ENCODE results near the gene SYN1. TPM values are rescaled to one million over a fixed set of nuclear protein-coding genes. Genes with fewer than 3 reads are reported as not detected.
"Not testable (repeated sequence)": the region's sequence is repeated elsewhere in the genome, so short reads cannot be mapped to it uniquely, and the experiment has no call there.

The SYN1 gene
- total RNA-seq: under 1 TPM; 0.16 to 0.41 (median 0.39) TPM

DNA sequence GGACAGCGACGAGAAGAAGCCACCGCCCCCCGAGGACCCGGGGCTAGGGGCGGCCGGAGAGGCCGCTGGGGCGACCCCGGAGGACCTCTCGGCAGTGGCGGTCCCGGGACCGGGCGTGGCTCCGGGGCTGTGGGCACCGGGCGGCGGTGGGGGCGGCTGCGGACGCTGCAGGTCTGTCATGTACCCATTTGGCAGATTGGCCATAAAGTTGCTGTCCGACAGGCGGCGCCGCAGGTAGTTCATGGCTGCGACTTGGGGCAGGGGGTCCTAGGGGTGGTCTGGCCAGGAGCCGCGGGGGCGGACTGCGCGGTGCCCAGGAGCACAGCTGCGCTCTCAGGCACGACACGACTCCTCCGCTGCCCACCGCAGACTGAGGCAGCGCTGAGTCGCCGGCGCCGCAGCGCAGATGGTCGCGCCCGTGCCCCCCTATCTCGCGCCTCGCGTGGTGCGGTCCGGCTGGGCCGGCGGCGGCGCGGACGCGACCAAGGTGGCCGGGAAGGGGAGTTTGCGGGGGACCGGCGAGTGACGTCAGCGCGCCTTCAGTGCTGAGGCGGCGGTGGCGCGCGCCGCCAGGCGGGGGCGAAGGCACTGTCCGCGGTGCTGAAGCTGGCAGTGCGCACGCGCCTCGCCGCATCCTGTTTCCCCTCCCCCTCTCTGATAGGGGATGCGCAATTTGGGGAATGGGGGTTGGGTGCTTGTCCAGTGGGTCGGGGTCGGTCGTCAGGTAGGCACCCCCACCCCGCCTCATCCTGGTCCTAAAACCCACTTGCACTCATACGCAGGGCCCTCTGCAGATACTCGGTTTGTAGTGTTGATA is at the start of gene SYN1:
TSS of gene SYN1 (minus strand) at position 372 of the 817 bp plus-strand sequence. CDS start at position 243, 129 bp downstream.
- intact Hi-C loops (cut with DNase I; ENCODE audit: low total_unique reads) (no loop called here), in situ Hi-C loops (cut with MboI; ENCODE audit: low pct_ligation_motif_present in 1 of 4, low pct_unique_long_range_greater_than_20kb in 1 of 4, low sequenced_read_pairs in 3 of 4) (no loop called here)
- H3K36me3 ChIP-seq: no peaks in the 10 kb centered on the region
- peak within 1 kb of the TSS in 2 of 4 donors; percentile 6 to 43 for H3K4me3 ChIP-seq
- no peak for TF ChIP-seq EP300 (IDR thresholded peaks at IDR 0.05; ENCODE audit: low read depth)
- TF ChIP-seq, protein P1, sequence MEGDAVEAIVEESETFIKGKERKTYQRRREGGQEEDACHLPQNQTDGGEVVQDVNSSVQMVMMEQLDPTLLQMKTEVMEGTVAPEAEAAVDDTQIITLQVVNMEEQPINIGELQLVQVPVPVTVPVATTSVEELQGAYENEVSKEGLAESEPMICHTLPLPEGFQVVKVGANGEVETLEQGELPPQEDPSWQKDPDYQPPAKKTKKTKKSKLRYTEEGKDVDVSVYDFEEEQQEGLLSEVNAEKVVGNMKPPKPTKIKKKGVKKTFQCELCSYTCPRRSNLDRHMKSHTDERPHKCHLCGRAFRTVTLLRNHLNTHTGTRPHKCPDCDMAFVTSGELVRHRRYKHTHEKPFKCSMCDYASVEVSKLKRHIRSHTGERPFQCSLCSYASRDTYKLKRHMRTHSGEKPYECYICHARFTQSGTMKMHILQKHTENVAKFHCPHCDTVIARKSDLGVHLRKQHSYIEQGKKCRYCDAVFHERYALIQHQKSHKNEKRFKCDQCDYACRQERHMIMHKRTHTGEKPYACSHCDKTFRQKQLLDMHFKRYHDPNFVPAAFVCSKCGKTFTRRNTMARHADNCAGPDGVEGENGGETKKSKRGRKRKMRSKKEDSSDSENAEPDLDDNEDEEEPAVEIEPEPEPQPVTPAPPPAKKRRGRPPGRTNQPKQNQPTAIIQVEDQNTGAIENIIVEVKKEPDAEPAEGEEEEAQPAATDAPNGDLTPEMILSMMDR (IDR thresholded peaks at IDR 0.05): peak in 2 of 5 experiments; percentile 8 to 23
- peak; percentile 74 for DNase-seq
- no peaks in the 10 kb centered on the region for H3K9me3 ChIP-seq
- H3K4me1 ChIP-seq: peaks cover 0 to 4% (median 2%) of the 10 kb centered on the region in 4 donors
- peaks cover 5% of the 10 kb centered on the region for H3K27me3 ChIP-seq
- H3K27ac ChIP-seq: no peak within 1 kb of the TSS
- WGBS, 2 donors (ENCODE audit: low coverage in 1 of 2): 64% methylated on average over 71 of the region's 88 CpGs; no CpG with 5 or more reads in 1 of the 2 donors

DNA sequence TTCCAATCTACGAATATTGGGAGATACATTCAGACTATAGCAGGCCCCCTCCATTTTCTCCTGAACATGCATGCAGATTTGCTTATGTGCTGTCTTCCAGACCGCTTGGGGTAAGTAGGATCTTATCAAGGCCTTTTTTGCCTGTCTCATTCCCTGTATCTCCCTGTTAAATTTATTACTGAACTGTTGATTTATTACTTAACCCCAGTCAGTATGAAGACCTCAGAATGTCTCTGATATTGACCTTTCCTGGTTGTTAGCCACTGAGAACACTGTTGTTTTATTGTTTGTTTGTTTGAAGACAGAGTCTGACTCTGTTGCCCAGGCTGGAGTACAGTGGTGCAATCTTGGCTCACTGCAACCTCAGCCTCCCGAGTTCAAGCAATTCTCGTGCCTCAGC is 46.1 kb upstream of the SYN1 start:
- H3K27ac ChIP-seq; H3K4me3 ChIP-seq; in situ Hi-C loops (cut with MboI; ENCODE audit: low pct_ligation_motif_present in 1 of 4, low pct_unique_long_range_greater_than_20kb in 1 of 4, low sequenced_read_pairs in 3 of 4); DNase-seq; H3K9me3 ChIP-seq; H3K27me3 ChIP-seq; H3K36me3 ChIP-seq; intact Hi-C loops (cut with DNase I; ENCODE audit: low total_unique reads); H3K4me1 ChIP-seq: not testable (repeated sequence)
- 72 to 80% methylated on average over 2 to 4 of the region's 4 CpGs for WGBS, 2 donors (ENCODE audit: low coverage in 1 of 2)

DNA sequence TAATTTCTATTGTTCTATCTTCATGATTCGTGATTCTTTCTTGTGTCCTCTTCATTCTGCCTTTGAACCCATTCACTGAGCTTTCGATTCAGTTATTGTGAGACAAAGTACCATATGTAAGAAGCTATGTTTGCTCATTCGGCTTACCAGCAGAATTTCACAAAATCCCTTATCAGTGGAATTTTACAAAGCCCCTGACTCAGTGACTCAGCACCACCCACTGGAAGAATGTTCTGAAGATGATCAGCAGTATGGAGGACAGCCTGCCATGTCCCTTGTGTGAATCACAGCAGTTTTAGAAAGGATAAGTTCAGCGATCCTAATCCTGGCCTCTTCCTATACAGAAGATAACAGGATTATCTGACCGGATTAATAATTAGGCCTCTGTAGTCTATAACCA is 45.1 kb upstream of the SYN1 start:
- in situ Hi-C loops (cut with MboI; ENCODE audit: low pct_ligation_motif_present in 1 of 4, low pct_unique_long_range_greater_than_20kb in 1 of 4, low sequenced_read_pairs in 3 of 4) (no loop called here), intact Hi-C loops (cut with DNase I; ENCODE audit: low total_unique reads) (no loop called here)
- no peak for TF ChIP-seq POLR2AphosphoS5 (IDR thresholded peaks at IDR 0.05)
- TF ChIP-seq EP300 (IDR thresholded peaks at IDR 0.05; ENCODE audit: low read depth): no peak
- TF ChIP-seq, protein P1 (IDR thresholded peaks at IDR 0.05): no peak
- no peak for TF ChIP-seq POLR2A (IDR thresholded peaks at IDR 0.05)
- WGBS, 2 donors (ENCODE audit: low coverage in 1 of 2): 85 to 92% methylated on average over 2 to 5 of the region's 5 CpGs
- no peak for DNase-seq
- no peaks in the 10 kb centered on the region for H3K27me3 ChIP-seq
- H3K36me3 ChIP-seq: no peaks in the 10 kb centered on the region
- H3K9me3 ChIP-seq: no peaks in the 10 kb centered on the region
- H3K4me1 ChIP-seq: no peaks in the 10 kb centered on the region
- H3K27ac ChIP-seq: no peak overlapping the region
- no peak overlapping the region for H3K4me3 ChIP-seq

DNA sequence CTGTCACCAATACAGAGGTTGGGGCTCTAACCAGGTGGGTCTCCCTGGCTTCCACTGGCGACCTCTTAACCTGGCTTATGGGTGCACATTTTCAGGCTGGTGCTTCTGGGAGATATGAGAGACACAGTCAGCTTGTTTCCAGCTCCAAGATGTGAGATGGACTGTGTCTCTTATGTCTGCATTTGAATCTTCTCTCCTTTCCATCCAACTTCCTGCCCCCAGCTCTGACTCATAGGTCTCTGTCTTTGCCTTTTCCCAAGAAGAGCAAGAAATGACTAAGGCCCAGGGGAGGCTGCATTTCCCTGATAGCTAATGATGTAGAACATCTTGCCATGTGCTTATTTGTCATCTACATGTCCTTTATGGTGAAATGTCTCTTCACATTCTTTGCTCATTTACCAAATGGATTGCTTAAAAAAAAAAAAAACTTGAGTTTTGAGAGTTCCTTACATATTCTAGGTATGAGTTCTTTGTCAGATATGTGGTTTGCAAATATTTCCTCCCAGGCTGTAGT is 42.5 kb upstream of the SYN1 start:
- TF ChIP-seq EP300 (IDR thresholded peaks at IDR 0.05; ENCODE audit: low read depth) (no peak), POLR2A (IDR thresholded peaks at IDR 0.05) (no peak), POLR2AphosphoS5 (IDR thresholded peaks at IDR 0.05) (no peak)
- TF ChIP-seq, protein P1 (IDR thresholded peaks at IDR 0.05): no peak
- 50% methylated on average over 1 of the region's 1 CpG; no CpG with 5 or more reads in 1 of the 2 donors for WGBS, 2 donors (ENCODE audit: low coverage in 1 of 2)
- peaks cover 0 to 3% (median 0%) of the 10 kb centered on the region in 4 donors for H3K4me1 ChIP-seq

More for the DNA sequence above, 42.5 kb upstream of the SYN1 start:
- no peaks in the 10 kb centered on the region for H3K27me3 ChIP-seq
- in situ Hi-C loops (cut with MboI; ENCODE audit: low pct_ligation_motif_present in 1 of 4, low pct_unique_long_range_greater_than_20kb in 1 of 4, low sequenced_read_pairs in 3 of 4): no loop called here
- intact Hi-C loops (cut with DNase I; ENCODE audit: low total_unique reads): no loop called here
- H3K36me3 ChIP-seq: no peaks in the 10 kb centered on the region
- no peaks in the 10 kb centered on the region for H3K9me3 ChIP-seq
- no peak overlapping the region for H3K4me3 ChIP-seq
- no peak overlapping the region for H3K27ac ChIP-seq
- no peak for DNase-seq
